ENCODE results near the gene TPST2. TPM values are rescaled to one million over a fixed set of nuclear protein-coding genes. Genes with fewer than 3 reads are reported as not detected.

Gene TPST2
- total and polyA plus RNA-seq, 8 donors: 91.4 to 534 (median 175) TPM

GRCh38 chr22:26481112-26481693, 108.7 kb downstream of the TPST2 start:
- FAIRE-seq: no peak
- intact Hi-C loops (cut with DNase I): loop anchor here in 1 of 3 donors (10.0 kb wide), 1 partner anchor 174 kb away; the partner anchor contains the start of gene MIAT
- WGBS, 2 donors: 53 to 55% methylated on average over 6 of the region's 6 CpGs
- peak overlapping the region in 1 of 4 donors; percentile 74 for H3K27ac ChIP-seq
- no peaks in the 10 kb centered on the region for H3K27me3 ChIP-seq
- no peak for ATAC-seq
- no peak for DNase-seq
- H3K4me3 ChIP-seq: no peak overlapping the region
- TF ChIP-seq CTCF (IDR thresholded peaks at IDR 0.05): no peak
- H3K36me3 ChIP-seq: peaks cover 0 to 3% (median 0%) of the 10 kb centered on the region in 3 donors
- H3K9me3 ChIP-seq: no peaks in the 10 kb centered on the region
- peaks cover 15 to 42% (median 17%) of the 10 kb centered on the region in 3 donors for H3K4me1 ChIP-seq

GRCh38 chr22:26480611-26480932, 109.4 kb downstream of the TPST2 start:
- DNase-seq (no peak), ATAC-seq (no peak), FAIRE-seq (no peak)
- TF ChIP-seq CTCF (IDR thresholded peaks at IDR 0.05): no peak
- peaks cover 15 to 42% (median 17%) of the 10 kb centered on the region in 3 donors for H3K4me1 ChIP-seq
- no peaks in the 10 kb centered on the region for H3K27me3 ChIP-seq
- H3K27ac ChIP-seq: peak overlapping the region in 2 of 4 donors; percentile 71 to 74
- H3K36me3 ChIP-seq: peaks cover 0 to 10% (median 0%) of the 10 kb centered on the region in 3 donors
- no peak overlapping the region for H3K4me3 ChIP-seq
- 63 to 86% methylated on average over 2 of the region's 2 CpGs for WGBS, 2 donors
- H3K9me3 ChIP-seq: no peaks in the 10 kb centered on the region
- intact Hi-C loops (cut with DNase I): loop anchor here in 1 of 3 donors (10.0 kb wide), 1 partner anchor 174 kb away; the partner anchor contains the start of gene MIAT

DNA sequence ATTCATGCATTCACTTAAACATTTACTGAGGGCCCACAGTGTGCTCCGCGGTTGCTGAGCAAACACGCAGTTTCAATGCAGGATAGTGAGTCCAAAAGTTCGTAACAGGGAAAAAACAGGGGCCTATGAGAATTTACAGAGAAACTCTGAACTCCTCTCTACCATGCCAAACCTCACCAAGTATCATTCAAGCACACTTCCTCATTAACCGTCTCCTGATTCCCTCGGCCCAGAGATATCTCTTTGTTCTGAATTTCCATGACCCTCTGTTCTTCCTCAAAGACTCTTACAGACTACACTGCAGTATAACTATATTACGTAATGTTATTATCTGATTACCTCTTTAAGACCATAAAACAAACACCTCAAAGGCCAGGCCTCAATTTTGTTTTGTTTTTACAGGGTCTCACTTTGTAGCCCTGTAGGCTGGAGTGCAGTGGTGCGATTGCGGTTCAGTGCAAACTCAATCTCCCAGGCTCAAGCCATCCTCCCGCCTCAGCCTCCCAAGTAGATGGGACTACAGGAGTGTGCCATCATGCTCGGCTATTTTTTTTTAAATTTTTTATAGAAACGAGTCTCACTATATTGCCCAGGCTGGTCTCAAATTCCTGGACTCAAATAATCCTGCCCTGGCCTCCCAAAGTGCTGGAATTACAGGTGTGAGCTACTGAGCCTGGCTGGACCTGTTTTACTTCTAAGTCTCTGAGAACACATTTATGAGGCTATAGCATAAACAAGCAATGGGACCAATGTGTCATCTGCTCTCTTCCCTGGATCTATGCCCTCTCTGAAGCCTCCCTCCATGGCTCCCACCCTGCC, 109.9 kb downstream of the TPST2 start:
- DNase-seq: no peak
- Histone ChIP-seq H3K9me3 (no peaks in the 10 kb centered on the region), H3K27ac (peak overlapping the region; percentile 42 to 74 (median 57)), H3K4me1 (peaks cover 15 to 39% (median 17%) of the 10 kb centered on the region in 3 donors), H3K36me3 (peaks cover 0 to 13% (median 0%) of the 10 kb centered on the region in 3 donors), H3K27me3 (no peaks in the 10 kb centered on the region), H3K4me3 (peak overlapping the region in 2 of 4 donors; percentile 22 to 26)
- 31 to 34% methylated on average over 12 of the region's 12 CpGs for WGBS, 2 donors
- no peak for FAIRE-seq
- no peak for TF ChIP-seq CTCF (IDR thresholded peaks at IDR 0.05)
- ATAC-seq: peak in 2 of 4 donors; percentile 20 to 25
- intact Hi-C loops (cut with DNase I): loop anchor here in 1 of 3 donors (10.0 kb wide), 1 partner anchor 175 kb away; the partner anchor contains the start of gene MIAT

DNA sequence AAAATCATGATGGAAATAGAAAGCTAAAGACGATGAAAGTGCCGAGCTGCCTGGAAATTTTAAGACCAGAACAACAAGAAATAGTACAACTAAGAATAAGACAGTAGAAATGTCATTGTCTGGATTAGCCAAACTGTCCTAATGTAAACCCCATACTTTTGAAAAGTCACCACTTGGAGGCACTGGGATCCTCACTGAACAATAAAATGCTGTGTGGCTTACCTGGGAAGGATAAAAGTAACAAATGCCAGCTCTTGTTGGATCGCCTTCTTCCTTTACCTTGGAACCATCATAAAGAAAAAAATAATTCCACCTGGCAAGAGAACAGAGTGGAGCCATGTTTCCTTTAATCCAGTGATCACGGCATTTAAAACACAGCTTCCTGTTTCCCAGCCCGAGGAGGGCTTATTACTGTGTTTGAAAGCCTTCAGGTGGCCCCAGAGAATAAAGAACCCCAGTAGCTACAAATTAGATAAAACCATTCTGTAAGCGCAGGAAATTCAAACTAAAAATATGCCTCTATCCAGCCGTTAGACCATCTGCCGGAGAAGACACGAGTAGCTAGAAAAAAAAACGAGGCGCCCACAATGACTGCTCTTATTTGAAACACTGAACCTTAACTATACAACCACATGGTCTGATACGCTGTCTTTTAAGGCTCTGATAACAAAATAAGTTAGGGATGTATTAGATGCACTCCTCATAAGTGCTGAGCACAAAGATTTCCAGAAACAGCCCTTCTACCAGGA, 110.7 kb downstream of the TPST2 start:
- DNase-seq: no peak

More for the DNA sequence above, 110.7 kb downstream of the TPST2 start:
- FAIRE-seq (no peak), ATAC-seq (peak in 2 of 4 donors; percentile 2 to 12)
- Histone ChIP-seq H3K36me3 (peaks cover 0 to 13% (median 0%) of the 10 kb centered on the region in 3 donors), H3K27ac (peak overlapping the region; percentile 42 to 74 (median 57)), H3K9me3 (no peaks in the 10 kb centered on the region), H3K4me3 (peak overlapping the region in 2 of 4 donors; percentile 22 to 26), H3K4me1 (peaks cover 9 to 31% (median 17%) of the 10 kb centered on the region in 3 donors), H3K27me3 (no peaks in the 10 kb centered on the region)
- TF ChIP-seq CTCF (IDR thresholded peaks at IDR 0.05): no peak
- intact Hi-C loops (cut with DNase I): no loop called here
- WGBS, 2 donors: 28 to 32% methylated on average over 12 of the region's 12 CpGs

Data from pancreas (tissue), 10 donors.